GM12892 (cell line): Measurements from ENCODE around the gene KLF17.

ENCODE experiments used
- POLR2A ChIP-seq: IDR thresholded peaks from 2 replicates; pipeline ENCODE4 v1.6.1; 2011; ENCODE audit warnings: low read depth, low read length, control low read depth
- POLR2AphosphoS5 ChIP-seq: IDR thresholded peaks from 2 replicates; pipeline ENCODE4 v1.6.1; 2011; ENCODE audit warnings: low read depth, low read length, control low read depth

- TF ChIP-seq POLR2A (no peak), POLR2AphosphoS5 (no peak)
Measured at GRCh38 chr1:44119525-44119924, 904 bp downstream of the KLF17 start.
